IMR-90 (cell line): Measurements from ENCODE around the gene ARRDC1. TPM values are rescaled to one million over a fixed set of nuclear protein-coding genes. Genes with fewer than 3 reads are reported as not detected.

ENCODE experiments used
- ATAC-seq: fragments of 200-7000 bp; cut with Tn5 transposase; 2 replicates; pipeline ENCODE4 v1.9.1; 2020; ENCODE audit warnings: low read depth, mild to moderate bottlenecking, moderate library complexity
- BruUV-seq: library from RNA; stranded (reverse); fragments of 400-500 nt; replicated peaks from 2 replicates; lab custom pipeline; 2021; lab: Mats Ljungman, UMichigan
- CTCF ChIA-PET: fragments of 300-600 bp; formaldehyde crosslinking; extraction: SDS; loops from one replicate; lab custom pipeline; 2021; ENCODE audit warnings: antibody characterized with exemption; lab: Yijun Ruan, JAX
- POLR2A ChIA-PET: fragments of 300-600 bp; sonication (Branson Sonifier 250); formaldehyde crosslinking; loops from one replicate; lab custom pipeline; 2022; ENCODE audit warnings: antibody characterized with exemption; ENCODE audit not compliant: unreplicated experiment; lab: Charles Lee
- DNase-seq: peaks from one replicate; pipeline ENCODE4 v3.0.0; 2013
- H2AFZ ChIP-seq: replicated peaks from 2 replicates; pipeline ENCODE3; 2013; ENCODE audit warnings: low read length, mild to moderate bottlenecking; ENCODE audit not compliant: poor library complexity
- H2AK5ac ChIP-seq: 2 replicates; pipeline ENCODE4 v1.6.1; 2013; ENCODE audit warnings: low read depth, low read length, inconsistent platforms
- H2AK9ac ChIP-seq: replicated peaks from 2 replicates; pipeline ENCODE3; 2013; ENCODE audit warnings: mild to moderate bottlenecking, low read depth, low read length, moderate library complexity; ENCODE audit not compliant: poor library complexity
- H2BK120ac ChIP-seq: 2 replicates; pipeline ENCODE4 v1.6.1; 2013; ENCODE audit warnings: low read depth, low read length, inconsistent platforms
- H2BK15ac ChIP-seq: 3 replicates; pipeline ENCODE4 v1.6.1; 2013; ENCODE audit warnings: low read depth, low read length, inconsistent platforms
- H2BK20ac ChIP-seq: 2 replicates; pipeline ENCODE4 v1.6.1; 2013; ENCODE audit warnings: low read depth, mild to moderate bottlenecking, inconsistent platforms, low read length, moderate library complexity
- H2BK5ac ChIP-seq: 2 replicates; pipeline ENCODE4 v1.6.1; 2013; ENCODE audit warnings: mild to moderate bottlenecking, low read depth, low read length, inconsistent platforms; ENCODE audit not compliant: poor library complexity, severe bottlenecking
- H3K14ac ChIP-seq: replicated peaks from 2 replicates; pipeline ENCODE4 v1.6.1; 2013; ENCODE audit warnings: low read depth, low read length, inconsistent platforms
- H3K18ac ChIP-seq: 2 replicates; pipeline ENCODE4 v1.6.1; 2013; ENCODE audit warnings: low read depth, low read length, control low read depth
- H3K23ac ChIP-seq: 2 replicates; pipeline ENCODE4 v1.6.1; 2013; ENCODE audit warnings: low read depth, low read length, inconsistent platforms
- H3K27ac ChIP-seq: 2 replicates; pipeline ENCODE4 v1.5.1; 2013; ENCODE audit warnings: mild to moderate bottlenecking, control low read depth, low read length; ENCODE audit not compliant: insufficient read depth
- H3K27me3 ChIP-seq: 2 replicates; pipeline ENCODE4 v1.6.1; 2013; ENCODE audit warnings: low read length; ENCODE audit not compliant: control insufficient read depth, insufficient read depth
- H3K36me3 ChIP-seq: 2 replicates; pipeline ENCODE4 v1.6.1; 2013; ENCODE audit warnings: low read length, mixed read lengths; ENCODE audit not compliant: control insufficient read depth, insufficient read depth
- H3K4ac ChIP-seq: 2 replicates; pipeline ENCODE4 v1.6.1; 2013; ENCODE audit warnings: low read depth, low read length, inconsistent platforms
- H3K4me1 ChIP-seq: 2 replicates; pipeline ENCODE4 v1.6.1; 2013; ENCODE audit warnings: low read length, mixed read lengths; ENCODE audit not compliant: control insufficient read depth, insufficient read depth
- H3K4me2 ChIP-seq: 2 replicates; pipeline ENCODE4 v1.6.1; 2013; ENCODE audit warnings: low read depth, mild to moderate bottlenecking, control low read depth, low read length, moderate library complexity
- H3K4me3 ChIP-seq: 2 replicates; pipeline ENCODE4 v1.5.1; 2013; ENCODE audit warnings: low read depth, mild to moderate bottlenecking, control low read depth, low read length, moderate library complexity; ENCODE audit not compliant: insufficient read depth
- H3K56ac ChIP-seq: 2 replicates; pipeline ENCODE4 v1.6.1; 2013; ENCODE audit warnings: low read length, inconsistent platforms; ENCODE audit not compliant: insufficient read depth; ENCODE audit errors: extremely low read depth
- H3K79me1 ChIP-seq, 2 experiments: 2 replicates each; pipeline ENCODE4 v1.6.1; 2013; ENCODE audit warnings: low read length in 2 of 2, inconsistent platforms in 1 of 2, low read depth in 1 of 2
- H3K9ac ChIP-seq: 2 replicates; pipeline ENCODE4 v1.6.1; 2013; ENCODE audit warnings: low read depth, low read length, control low read depth
- H3K9me1 ChIP-seq: 2 replicates; pipeline ENCODE4 v1.6.1; 2013; ENCODE audit warnings: low read length, inconsistent platforms; ENCODE audit not compliant: insufficient read depth
- H3K9me3 ChIP-seq: 2 replicates; pipeline ENCODE4 v1.6.1; 2013; ENCODE audit warnings: low read length; ENCODE audit not compliant: control insufficient read depth, insufficient read depth
- H4K20me1 ChIP-seq: 2 replicates; pipeline ENCODE4 v1.6.1; 2013; ENCODE audit warnings: low read length, inconsistent platforms; ENCODE audit not compliant: insufficient read depth
- H4K5ac ChIP-seq: 2 replicates; pipeline ENCODE4 v1.6.1; 2013; ENCODE audit warnings: mild to moderate bottlenecking, low read depth, low read length, control low read depth
- H4K8ac ChIP-seq, 2 experiments: 2 replicates each; pipeline ENCODE4 v1.6.1; 2013; ENCODE audit warnings: low read depth in 2 of 2, low read length in 2 of 2, control low read depth in 1 of 2, inconsistent platforms in 1 of 2
- H4K91ac ChIP-seq: 2 replicates; pipeline ENCODE4 v1.6.1; 2013; ENCODE audit warnings: low read depth, low read length, inconsistent platforms; ENCODE audit not compliant: insufficient read depth
- FOS ChIP-seq: fragments of 150-350 bp; IDR thresholded peaks from 2 replicates; pipeline ENCODE4 v1.6.1; 2016; ENCODE audit warnings: low read depth, low read length
- MXI1 ChIP-seq: IDR thresholded peaks from 2 replicates; pipeline ENCODE4 v1.6.1; 2012; ENCODE audit warnings: low read depth, mild to moderate bottlenecking, low read length, moderate library complexity, borderline replicate concordance
- NFE2L2 ChIP-seq: fragments of 150-350 bp; IDR thresholded peaks from 2 replicates; pipeline ENCODE4 v1.6.1; 2016; ENCODE audit warnings: low read depth, mild to moderate bottlenecking, low read length
- POLR2A ChIP-seq: IDR thresholded peaks from 2 replicates; pipeline ENCODE4 v1.6.1; 2012; ENCODE audit warnings: mild to moderate bottlenecking, low read depth, low read length
- RAD21 ChIP-seq: IDR thresholded peaks from 2 replicates; pipeline ENCODE4 v1.6.1; 2012; ENCODE audit warnings: low read length, improper control_type of control experiment
- USF2 ChIP-seq: fragments of 150-350 bp; IDR thresholded peaks from 2 replicates; pipeline ENCODE4 v1.6.1; 2017; ENCODE audit warnings: mild to moderate bottlenecking, antibody characterized with exemption, low read length, low read depth
- whole genome bisulfite sequencing, 2 experiments: methylation state at CpG; one replicate each; pipeline versions ENCODE4 v1.1.5 to v1.1.7; 2013; ENCODE audit warnings: missing lambda C conversion rate in 2 of 2; ENCODE audit not compliant: insufficient read length in 1 of 2; ENCODE audit errors: extremely low coverage in 2 of 2; 5-methylcytosine and 5-hydroxymethylcytosine counted together
- dilution Hi-C: fragments of 300-500 bp; cut with HindIII; formaldehyde crosslinking; loops from one replicate; pipeline ENCODE4 v1.14.3; 2018; ENCODE audit warnings: low sequenced_read_pairs; ENCODE audit not compliant: unreplicated experiment
- in situ Hi-C: fragments of 300-500 bp; cut with MboI; formaldehyde crosslinking; loops from 3 replicates; pipeline ENCODE4 v1.14.3; 2019; ENCODE audit warnings: low sequenced_read_pairs, inconsistent platforms, mixed read lengths
- intact Hi-C: fragments of 100-400 bp; cut with micrococcal nuclease; formaldehyde crosslinking; loops from 2 replicates; pipeline ENCODE4 v1.10.0; 2022
- polyA plus RNA-seq, 3 experiments: library from polyadenylated mRNA; depleted of rRNA; stranded (reverse); fragments of >200 nt; gene quantifications; 2 replicates each; pipeline ENCODE4 v1.2.3, GENCODE V29; 2012; ENCODE audit warnings: low replicate concordance in 1 of 3
- total RNA-seq: library from RNA; depleted of rRNA; stranded (reverse); fragments of >200 nt; gene quantifications from 2 replicates; pipeline ENCODE4 v1.2.3, GENCODE V29; 2012
- TF ChIP-seq, protein P1 (sequence below): fragments of 150-350 bp; IDR thresholded peaks from 2 replicates; pipeline ENCODE4 v1.6.1; 2016; ENCODE audit warnings: low read depth, mild to moderate bottlenecking, low read length, moderate library complexity, borderline replicate concordance

ARRDC1 gene
- total and polyA plus RNA-seq, 2 of the 4 experiments (the other 2 are of a cell fraction): 7.7 to 41.4 TPM

DNA sequence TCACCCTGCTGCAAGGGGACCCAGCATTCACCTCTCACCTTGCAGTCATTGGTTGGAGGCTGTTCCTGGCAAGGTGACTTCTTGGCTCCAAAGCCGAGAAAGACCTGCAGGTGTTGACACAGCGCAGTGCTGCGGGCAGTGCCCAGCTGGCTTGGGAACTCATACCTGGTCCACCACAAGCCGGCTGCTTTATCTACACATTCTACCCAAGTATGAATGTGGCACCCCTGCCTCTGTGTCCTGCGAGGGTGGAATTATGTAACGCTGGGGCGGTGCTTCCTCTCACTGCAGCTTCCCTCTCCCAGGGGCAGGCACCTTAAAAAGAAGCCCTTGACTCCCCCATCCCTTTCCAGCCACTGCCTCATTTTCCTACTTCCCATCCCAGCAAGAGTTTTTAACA is 12.7 kb upstream of the ARRDC1 start (continued):
- TF ChIP-seq USF2: no peak
- TF ChIP-seq RAD21: no peak

DNA sequence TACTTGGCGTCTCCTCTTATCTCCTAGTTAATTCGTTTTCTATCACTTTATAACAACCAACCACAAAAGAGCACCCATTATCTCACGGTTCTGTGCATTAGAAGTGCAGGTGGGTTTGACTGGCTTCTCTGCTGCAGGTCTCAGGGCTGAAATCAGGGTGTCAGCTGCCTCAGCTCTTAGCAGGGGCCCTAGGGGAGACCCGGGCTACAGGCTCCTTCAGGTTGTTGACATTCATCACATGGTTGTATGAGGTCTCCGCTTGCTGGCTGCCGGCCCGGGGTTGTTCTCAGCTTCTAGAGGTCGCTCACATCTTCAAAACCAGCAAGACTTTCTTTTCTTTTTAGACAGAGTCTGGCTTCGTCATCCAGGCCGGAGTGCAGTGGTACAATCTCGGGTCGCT is 12.3 kb upstream of the ARRDC1 start:
- Histone ChIP-seq H3K9me1 (no peaks in the 10 kb centered on the region), H4K91ac (no peak overlapping the region), H3K9me3 (no peaks in the 10 kb centered on the region), H3K27me3 (no peaks in the 10 kb centered on the region), H3K4ac (no peak overlapping the region), H3K4me3 (no peak overlapping the region), H2BK5ac (no peak overlapping the region), H3K9ac (no peak overlapping the region), H3K14ac (no peak overlapping the region), H3K4me1 (peaks cover 7% of the 10 kb centered on the region), H2BK20ac (no peak overlapping the region), H3K27ac (no peak overlapping the region), H3K4me2 (no peak overlapping the region), H3K18ac (no peak overlapping the region), H4K5ac (no peak overlapping the region), H4K8ac (no peak overlapping the region), H3K36me3 (peaks cover 4% of the 10 kb centered on the region), H3K23ac (no peak overlapping the region), H2AFZ (no peak overlapping the region), H2AK9ac (no peak overlapping the region), H2AK5ac (no peak overlapping the region), H3K56ac (no peak overlapping the region), H3K79me1 (peaks cover 7 to 24% of the 10 kb centered on the region in 2 experiments), H4K20me1 (peaks cover 10% of the 10 kb centered on the region; the same call in 1 of the 2 replicates), H2BK15ac (no peak overlapping the region), H2BK120ac (no peak overlapping the region)
- dilution Hi-C loops: no loop called here
- in situ Hi-C loops: no loop called here
- no TSS peak for BruUV-seq
- ATAC-seq (no peak), DNase-seq (no peak)
- TF ChIP-seq MXI1 (no peak), POLR2A (no peak), RAD21 (no peak), NFE2L2 (no peak), FOS (no peak)
- TF ChIP-seq, protein P1, sequence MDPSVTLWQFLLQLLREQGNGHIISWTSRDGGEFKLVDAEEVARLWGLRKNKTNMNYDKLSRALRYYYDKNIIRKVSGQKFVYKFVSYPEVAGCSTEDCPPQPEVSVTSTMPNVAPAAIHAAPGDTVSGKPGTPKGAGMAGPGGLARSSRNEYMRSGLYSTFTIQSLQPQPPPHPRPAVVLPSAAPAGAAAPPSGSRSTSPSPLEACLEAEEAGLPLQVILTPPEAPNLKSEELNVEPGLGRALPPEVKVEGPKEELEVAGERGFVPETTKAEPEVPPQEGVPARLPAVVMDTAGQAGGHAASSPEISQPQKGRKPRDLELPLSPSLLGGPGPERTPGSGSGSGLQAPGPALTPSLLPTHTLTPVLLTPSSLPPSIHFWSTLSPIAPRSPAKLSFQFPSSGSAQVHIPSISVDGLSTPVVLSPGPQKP: no peak
- intact Hi-C loops: no loop called here
- ChIA-PET POLR2A (no interaction called here), CTCF (no interaction called here)
- 80% methylated on average over 1 of the region's 12 CpGs; no CpG with 5 or more reads in 1 of the 2 experiments for WGBS, 2 experiments
